SH-SY5Y (cell line): ENCODE data around the gene USP14.

ENCODE experiments used
- GATA2 ChIP-seq: IDR thresholded peaks from 2 replicates; pipeline ENCODE4 v1.6.1; 2011; ENCODE audit warnings: mild to moderate bottlenecking, low read depth, low read length
- GATA3 ChIP-seq: IDR thresholded peaks from 2 replicates; pipeline ENCODE4 v1.6.1; 2011; ENCODE audit warnings: low read depth, mild to moderate bottlenecking, low read length, moderate library complexity

DNA sequence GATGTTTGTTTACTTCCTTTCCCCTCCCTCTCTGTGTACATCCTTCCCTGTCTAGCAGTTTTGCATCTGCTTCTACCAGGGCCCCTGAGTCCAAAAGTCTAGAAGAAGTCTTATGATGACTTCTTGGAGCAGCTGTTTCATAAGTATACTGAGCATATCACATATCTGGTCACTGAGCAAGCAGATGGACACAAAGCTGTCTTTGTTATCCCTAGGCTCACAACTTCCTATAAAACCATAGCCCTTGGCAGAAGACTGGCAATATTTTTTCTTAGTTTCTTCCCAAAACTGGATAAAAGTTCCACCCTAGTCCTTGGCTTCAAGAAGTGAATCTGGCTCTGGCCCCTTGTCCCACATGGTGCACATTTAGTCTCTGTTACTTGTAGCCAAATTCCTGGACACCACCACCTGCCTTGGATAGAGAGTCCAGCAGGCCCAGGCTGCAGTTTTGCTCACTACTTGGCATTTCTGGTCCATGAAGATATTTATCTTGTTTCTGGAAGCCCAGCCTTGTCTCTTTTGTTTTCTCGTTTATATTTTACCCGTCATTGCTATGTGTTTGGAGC lies 87.0 kb downstream of the USP14 start:
- no peak for TF ChIP-seq GATA2
- TF ChIP-seq GATA3 = no peak
